Neuron (in vitro differentiated cells): ENCODE data around the gene IL22.
"Not testable (repeated sequence)": the region's sequence is repeated elsewhere in the genome, so short reads cannot be mapped to it uniquely, and the experiment has no call there.

Experiments used
- H2AFZ ChIP-seq: one replicate; pipeline ENCODE4 v1.6.1; 2013; ENCODE audit warnings: low read depth, mild to moderate bottlenecking, inconsistent platforms, low read length, moderate library complexity
- H3K27me3 ChIP-seq: one replicate; pipeline ENCODE4 v1.6.1; 2013; ENCODE audit warnings: low read length; ENCODE audit not compliant: insufficient read depth
- H3K36me3 ChIP-seq: one replicate; pipeline ENCODE4 v1.6.1; 2013; ENCODE audit warnings: low read length; ENCODE audit not compliant: insufficient read depth
- H3K4me1 ChIP-seq: one replicate; pipeline ENCODE4 v1.6.1; 2013; ENCODE audit warnings: low read length; ENCODE audit not compliant: insufficient read depth
- H3K4me3 ChIP-seq: 2 replicates; pipeline ENCODE4 v1.5.1; 2013; ENCODE audit warnings: mild to moderate bottlenecking, low read length, moderate library complexity
- H3K9me3 ChIP-seq: one replicate; pipeline ENCODE4 v1.6.1; 2013; ENCODE audit warnings: low read length

Gene IL22

GRCh38 chr12:68209048-68209728 lies 44.2 kb downstream of the IL22 start:
- not testable (repeated sequence) for H3K4me3 ChIP-seq, H3K27me3 ChIP-seq, H3K36me3 ChIP-seq, H3K4me1 ChIP-seq, H2AFZ ChIP-seq, H3K9me3 ChIP-seq

DNA sequence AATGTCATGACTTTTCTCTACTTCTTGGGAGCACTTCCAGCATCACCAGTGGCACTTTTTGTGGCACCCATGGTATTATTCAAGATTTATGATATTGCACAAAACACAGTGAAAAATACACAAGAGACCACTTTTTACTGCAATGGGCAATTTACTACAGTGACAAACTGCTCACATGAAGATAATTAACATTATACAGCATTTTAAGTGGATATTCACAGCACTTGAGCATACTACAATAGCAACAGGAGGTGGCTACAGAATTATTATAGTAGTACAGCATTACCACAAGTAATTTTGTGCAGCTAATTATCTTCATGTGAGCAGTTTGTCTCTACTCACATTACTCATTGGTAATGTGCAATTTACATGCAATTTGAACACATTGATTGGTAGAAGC lies 46.1 kb downstream of the IL22 start:
- no peak overlapping the region for H2AFZ ChIP-seq
- H3K9me3 ChIP-seq = no peaks in the 10 kb centered on the region
- H3K36me3 ChIP-seq = no peaks in the 10 kb centered on the region
- H3K4me3 ChIP-seq = no peak overlapping the region
- H3K27me3 ChIP-seq = no peaks in the 10 kb centered on the region
- H3K4me1 ChIP-seq = no peaks in the 10 kb centered on the region

- no peaks in the 10 kb centered on the region for H3K36me3 ChIP-seq
- no peak overlapping the region for H3K4me3 ChIP-seq
- no peaks in the 10 kb centered on the region for H3K9me3 ChIP-seq
- no peak overlapping the region for H2AFZ ChIP-seq
- H3K27me3 ChIP-seq = no peaks in the 10 kb centered on the region
- H3K4me1 ChIP-seq = no peaks in the 10 kb centered on the region
Measured at GRCh38 chr12:68206446-68206845, 47.0 kb downstream of the IL22 start.

DNA sequence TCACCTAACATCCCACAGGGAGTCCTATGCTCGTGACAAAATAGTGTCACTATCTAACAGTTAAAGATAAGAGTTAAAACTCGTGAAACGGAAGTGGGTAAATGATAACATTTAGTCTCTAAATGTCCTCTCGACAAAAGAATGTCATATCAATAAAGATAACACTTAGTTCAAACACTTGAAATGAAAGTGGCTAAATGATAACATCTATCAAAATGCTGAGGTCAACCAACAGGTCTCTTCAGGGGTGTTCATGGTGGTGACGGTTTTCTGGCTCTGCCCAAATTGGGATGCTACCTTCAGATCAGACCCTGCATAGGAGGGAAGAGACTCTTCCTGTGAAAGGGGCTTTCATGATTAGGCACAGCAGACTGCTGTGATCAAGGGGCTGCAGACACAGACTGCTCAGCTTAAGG lies 49.9 kb downstream of the IL22 start:
- Histone ChIP-seq H2AFZ (no peak overlapping the region), H3K4me1 (no peaks in the 10 kb centered on the region), H3K4me3 (no peak overlapping the region), H3K27me3 (no peaks in the 10 kb centered on the region), H3K36me3 (no peaks in the 10 kb centered on the region), H3K9me3 (no peaks in the 10 kb centered on the region)

DNA sequence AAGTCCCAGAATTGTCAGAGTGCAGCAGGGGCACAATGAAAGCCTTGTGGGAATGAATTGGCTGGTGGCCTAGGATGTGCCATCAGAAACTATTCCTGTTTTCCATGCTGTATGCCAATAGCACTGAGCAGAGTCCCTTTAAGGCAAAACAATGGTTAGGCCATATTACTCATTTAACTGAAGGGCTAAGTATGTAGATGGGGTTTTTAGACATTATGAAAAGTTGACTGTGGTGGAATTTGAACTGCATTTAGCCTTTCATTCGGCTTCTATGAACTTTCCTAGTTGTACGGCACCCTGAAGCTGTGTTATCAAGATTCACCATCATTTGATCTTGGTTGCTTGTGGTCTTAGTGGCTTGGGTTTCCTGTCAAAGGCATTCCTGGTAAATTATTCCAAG lies 52.5 kb downstream of the IL22 start:
- H3K9me3 ChIP-seq = no peaks in the 10 kb centered on the region
- H3K36me3 ChIP-seq = no peaks in the 10 kb centered on the region
- no peak overlapping the region for H3K4me3 ChIP-seq
- no peaks in the 10 kb centered on the region for H3K4me1 ChIP-seq
- no peaks in the 10 kb centered on the region for H3K27me3 ChIP-seq
- no peak overlapping the region for H2AFZ ChIP-seq

- H3K36me3 ChIP-seq = no peaks in the 10 kb centered on the region
Measured at GRCh38 chr12:68199127-68199526, 54.3 kb downstream of the IL22 start.

DNA sequence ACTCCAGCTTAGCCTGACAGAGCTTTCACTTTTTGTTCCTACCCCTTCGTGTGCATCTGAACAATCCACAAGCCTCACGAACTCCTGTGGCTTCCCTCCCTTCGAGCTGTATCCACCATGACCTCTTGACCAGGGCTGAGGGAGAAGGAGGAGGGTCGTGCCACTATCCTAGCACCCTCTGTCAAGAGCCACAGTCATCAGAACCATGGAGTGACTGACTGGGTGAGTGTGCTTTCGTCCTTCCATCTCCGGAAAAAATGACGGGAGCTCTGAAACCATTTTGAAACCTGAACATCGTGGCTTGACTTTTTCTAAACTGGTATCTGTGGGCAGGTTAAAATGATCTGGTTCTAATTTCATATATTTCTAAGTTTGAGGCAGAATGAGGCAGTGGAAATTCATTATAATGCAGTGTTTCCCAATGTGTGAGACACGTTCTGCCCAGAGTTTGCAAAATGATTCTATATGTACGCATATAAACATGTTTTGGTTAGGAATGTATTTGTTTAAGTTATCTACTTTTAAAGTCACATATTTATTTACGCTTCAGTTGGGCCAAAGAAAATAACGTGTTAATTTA lies 54.8 kb downstream of the IL22 start:
- no peaks in the 10 kb centered on the region for H3K27me3 ChIP-seq
- no peak overlapping the region for H3K4me3 ChIP-seq
- no peaks in the 10 kb centered on the region for H3K4me1 ChIP-seq
- no peaks in the 10 kb centered on the region for H3K36me3 ChIP-seq
- no peaks in the 10 kb centered on the region for H3K9me3 ChIP-seq
- no peak overlapping the region for H2AFZ ChIP-seq

More at GRCh38 chr12:68199127-68199526, 54.3 kb downstream of the IL22 start:
- Histone ChIP-seq H3K27me3 (no peaks in the 10 kb centered on the region), H2AFZ (no peak overlapping the region), H3K4me3 (no peak overlapping the region), H3K4me1 (no peaks in the 10 kb centered on the region), H3K9me3 (no peaks in the 10 kb centered on the region)
